COLO829 (cell line): ENCODE results near the gene DCN.

Experiments used
- DNase-seq: peaks from one replicate; pipeline ENCODE4 v3.0.0; 2012; ENCODE audit warnings: low spot score

DCN gene

GRCh38 chr12:91185421-91185820, 2.8 kb upstream of the DCN start:
- no peak for DNase-seq

GRCh38 chr12:91183551-91183950, 934 bp upstream of the DCN start:
- no peak for DNase-seq

DNA sequence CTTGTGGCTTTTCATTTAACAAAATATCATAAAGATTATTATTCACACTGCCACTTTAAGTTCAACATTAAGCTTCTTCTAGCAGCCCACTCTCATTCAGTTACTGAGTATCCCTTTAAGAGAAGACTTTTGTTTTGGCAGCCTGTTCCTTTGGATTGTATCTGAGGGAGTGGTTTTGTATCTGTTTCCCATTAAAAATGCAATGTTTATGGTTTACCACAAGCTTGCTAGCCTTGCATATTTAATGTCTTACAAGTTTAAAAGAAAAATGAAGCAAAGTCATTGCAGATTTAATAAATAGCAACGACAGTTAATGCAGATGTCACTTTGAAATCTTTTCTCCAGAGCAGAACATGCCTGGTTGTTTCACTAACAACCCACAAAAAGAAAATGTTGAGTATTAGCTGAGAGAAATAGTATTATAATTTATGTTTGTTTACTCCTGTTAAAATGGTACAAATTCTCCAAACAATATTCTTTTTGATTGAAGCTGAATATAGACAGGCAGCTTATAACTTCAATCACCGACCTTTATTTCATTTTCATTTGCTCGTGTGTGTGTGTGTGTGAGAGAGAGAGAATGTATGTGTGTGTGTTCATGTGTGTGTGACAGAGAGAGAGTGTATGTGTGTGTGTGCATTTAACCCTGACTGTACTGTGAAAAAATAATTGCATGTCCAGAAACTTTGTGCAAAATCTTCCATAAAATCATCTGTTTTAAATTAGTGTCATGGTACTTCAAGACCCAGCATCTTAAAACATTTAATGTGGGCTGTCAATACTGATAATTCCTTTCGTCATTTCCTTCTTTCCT, 1.8 kb downstream of the DCN start:
- DNase-seq: peak; percentile 12

DNA sequence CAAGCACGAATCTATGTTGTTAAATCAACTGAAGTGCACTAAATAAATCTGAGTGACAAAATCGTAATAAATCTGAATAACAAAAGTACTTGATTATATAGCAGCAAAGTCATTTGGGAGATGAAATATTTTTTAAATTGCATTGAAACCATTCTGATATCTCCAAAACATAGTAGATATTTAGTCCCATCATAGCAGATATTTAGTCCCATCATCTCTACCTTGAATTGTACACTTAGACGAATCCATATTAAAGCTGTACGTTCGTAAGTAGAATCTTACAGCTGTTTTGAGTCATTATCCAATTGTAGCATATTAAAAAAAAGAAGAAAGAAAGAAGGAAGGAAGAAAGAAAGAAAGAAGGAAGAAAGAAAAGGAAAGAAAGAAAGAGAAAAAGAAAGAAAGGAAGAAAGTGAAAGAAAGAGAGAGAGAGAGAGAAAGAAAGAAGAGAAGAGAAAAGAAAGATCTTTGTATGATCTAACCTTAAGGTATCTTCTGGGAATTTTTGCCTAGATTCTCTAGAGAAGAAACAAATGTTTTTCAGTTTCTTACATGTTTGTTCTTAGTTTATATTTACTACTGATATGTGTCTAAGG, 2.6 kb downstream of the DCN start:
- no peak for DNase-seq

DNA sequence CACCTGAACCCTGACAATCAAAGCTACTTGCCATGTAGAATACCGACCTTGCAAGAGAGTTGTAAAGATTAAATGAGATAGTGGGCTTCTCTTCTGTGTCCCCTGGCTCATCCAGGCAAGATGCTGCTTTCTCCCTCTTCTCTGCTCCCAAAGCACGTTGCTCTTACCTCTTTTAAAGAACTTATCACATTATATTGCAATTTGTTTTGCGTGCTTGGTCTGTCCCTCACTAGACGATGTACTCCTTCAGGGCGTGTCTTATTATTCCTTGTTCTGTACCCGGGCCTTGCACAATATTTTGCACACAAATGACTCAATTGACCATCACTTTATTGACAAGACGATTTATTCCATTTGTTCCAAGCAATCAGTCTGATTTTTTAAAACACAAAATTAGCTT, 3.3 kb downstream of the DCN start:
- no peak for DNase-seq

DNA sequence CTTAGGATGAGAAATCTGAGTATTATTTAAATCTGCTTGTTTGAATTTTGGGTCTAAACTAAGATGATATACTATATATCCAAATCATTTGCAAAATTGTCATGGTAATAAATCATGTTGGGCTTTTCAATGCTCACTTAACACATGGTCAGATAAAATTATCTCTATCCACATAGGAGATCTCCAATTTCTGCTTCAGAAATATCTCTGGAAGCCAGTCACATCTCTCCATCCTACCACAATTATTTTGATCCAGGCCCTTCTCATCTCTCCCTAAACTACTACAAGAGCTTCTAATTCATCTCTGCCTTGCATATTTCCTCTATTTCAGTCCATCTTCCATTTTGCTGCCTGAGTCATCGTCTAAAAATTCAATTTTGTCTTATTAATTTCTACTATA, 3.8 kb downstream of the DCN start:
- DNase-seq: no peak

GRCh38 chr12:91178139-91178561, 4.5 kb downstream of the DCN start:
- DNase-seq: no peak

DNA sequence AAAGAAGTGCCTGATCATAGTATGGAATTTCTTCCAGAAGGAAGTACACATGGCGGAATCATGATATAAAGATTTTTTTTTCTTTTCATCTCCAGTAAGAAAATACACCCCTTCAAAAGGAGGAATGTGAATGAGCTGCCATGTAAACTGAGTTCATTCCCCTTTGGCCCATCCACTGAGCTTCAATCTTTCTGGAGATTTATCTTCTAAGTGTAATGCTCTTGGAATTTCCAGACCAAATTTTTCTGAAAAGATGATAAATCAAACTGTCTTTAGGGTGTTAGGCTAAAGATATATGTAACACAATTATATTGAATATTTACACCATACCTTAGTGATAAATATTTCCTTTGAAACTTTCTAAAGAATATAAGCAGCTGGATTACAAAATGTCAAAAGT, 5.2 kb downstream of the DCN start:
- no peak for DNase-seq

DNA sequence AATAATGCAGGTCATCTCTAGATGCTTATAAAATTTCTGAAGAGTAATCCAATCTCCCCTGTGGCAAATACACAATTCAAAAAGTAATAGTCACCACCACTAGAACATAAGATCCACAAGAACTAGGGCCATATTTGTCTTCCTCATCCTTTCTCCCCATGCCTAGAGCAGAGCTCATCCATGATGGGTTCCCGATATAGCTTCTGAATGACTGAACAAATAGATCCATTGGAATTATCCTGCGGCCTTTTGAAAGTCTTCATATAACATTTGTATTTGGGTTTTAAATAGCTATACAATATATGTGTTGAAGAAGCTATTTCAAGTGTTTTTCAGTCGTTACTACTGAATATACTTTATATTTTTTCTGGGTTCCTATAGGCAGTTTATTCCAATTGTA, 5.7 kb downstream of the DCN start:
- DNase-seq: no peak

GRCh38 chr12:91176358-91176757, 6.3 kb downstream of the DCN start:
- DNase-seq: no peak

DNA sequence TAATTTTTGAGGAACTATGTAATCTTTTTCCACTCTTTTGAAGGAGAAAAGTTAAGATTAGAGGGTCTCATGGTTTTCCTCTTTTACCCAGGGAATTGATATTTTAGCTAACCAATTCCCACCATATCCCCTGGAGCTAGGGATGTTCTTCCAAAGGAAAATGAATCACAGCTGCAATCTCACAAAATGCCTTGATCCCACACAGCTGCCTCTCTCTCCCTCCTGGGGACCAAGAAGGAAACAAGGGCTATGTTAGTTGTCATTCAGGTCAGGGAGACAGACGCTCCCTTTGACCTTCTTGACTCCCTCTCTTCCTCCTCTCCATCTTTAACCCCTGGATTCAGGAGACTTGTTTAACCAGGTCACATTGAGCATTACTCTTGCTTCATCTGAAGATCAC, 9.5 kb downstream of the DCN start:
- DNase-seq: no peak

- no peak for DNase-seq
Measured at GRCh38 chr12:91172096-91172495, 10.5 kb downstream of the DCN start.

DNA sequence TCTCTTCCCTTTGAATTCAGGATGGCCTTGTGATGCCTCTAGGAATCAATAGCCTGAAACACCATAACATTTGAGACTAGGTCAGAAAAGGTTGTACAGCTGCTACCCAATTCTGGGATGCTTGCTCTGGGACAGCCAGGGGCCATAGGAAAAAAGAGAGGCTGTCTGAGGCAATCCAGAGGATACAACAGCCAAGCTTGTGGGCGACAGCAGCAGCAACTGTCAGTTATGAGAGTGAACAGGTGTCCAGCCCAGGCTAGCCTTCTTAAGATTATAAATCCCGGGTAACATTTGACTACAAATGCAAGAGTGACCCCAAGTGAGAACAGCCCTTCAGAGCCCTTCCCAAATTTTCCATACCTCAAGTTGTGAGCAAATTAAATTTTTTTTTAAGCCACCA, 11.1 kb downstream of the DCN start:
- DNase-seq: no peak

- peak; percentile 28 for DNase-seq
Measured at GRCh38 chr12:91163116-91163515, 19.5 kb downstream of the DCN start.

- DNase-seq: no peak
Measured at GRCh38 chr12:91161009-91161408, 21.6 kb downstream of the DCN start.

- DNase-seq: no peak
Measured at GRCh38 chr12:91155990-91156389, 26.6 kb downstream of the DCN start.

GRCh38 chr12:91154131-91154530, 28.5 kb downstream of the DCN start:
- DNase-seq: no peak

GRCh38 chr12:91144053-91144452, 38.6 kb downstream of the DCN start:
- DNase-seq: no peak

- no peak for DNase-seq
Measured at GRCh38 chr12:91143206-91143605, 39.4 kb downstream of the DCN start.

DNA sequence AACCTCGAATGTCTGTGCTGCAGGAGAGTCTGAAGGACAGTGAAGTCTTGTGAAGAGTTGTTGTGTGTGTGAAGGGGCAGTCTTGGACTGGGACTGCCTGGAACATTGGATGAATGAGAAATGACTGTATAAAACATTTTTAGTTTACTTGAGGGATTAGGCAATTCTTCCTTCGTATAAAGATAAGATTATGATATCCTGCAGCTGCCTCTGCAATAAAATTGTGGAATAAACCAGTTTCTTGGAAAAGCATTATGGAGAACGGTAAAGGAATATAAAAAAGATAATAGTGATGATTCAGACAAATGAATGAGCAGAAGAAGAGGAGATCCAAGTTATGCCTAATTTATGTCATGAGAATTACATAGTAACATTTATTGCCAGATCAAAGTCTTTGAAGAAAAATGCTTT, 40.4 kb downstream of the DCN start:
- no peak for DNase-seq

GRCh38 chr12:91140026-91140931, 42.3 kb downstream of the DCN start:
- DNase-seq: peak; percentile 28

- no peak for DNase-seq
Measured at GRCh38 chr12:91139286-91139685, 43.3 kb downstream of the DCN start.
